ENCODE results near the gene TEX26. TPM values are rescaled to one million over a fixed set of nuclear protein-coding genes. Genes with fewer than 3 reads are reported as not detected.

The TEX26 gene
- total and polyA plus RNA-seq, 3 experiments from 2014 or later = not detected

GRCh38 chr13:31005066-31005465 is 72.6 kb downstream of the TEX26 start:
- DNase-seq = no peak
- CTCF ChIA-PET = no interaction called here
- Mint-ChIP-seq H3K27ac (no peak overlapping the region), H3K4me1 (no peaks in the 10 kb centered on the region), H3K9me3 (no peaks in the 10 kb centered on the region), H3K4me3 (no peak overlapping the region), H3K27me3 (peaks cover 13 to 41% of the 10 kb centered on the region in 2 donors), H3K36me3 (no peaks in the 10 kb centered on the region)
- POLR2A ChIA-PET = no interaction called here
- Histone ChIP-seq H3K4me1 (ENCODE audit: insufficient read depth, low read length) (no peaks in the 10 kb centered on the region), H3K27ac (ENCODE audit: low read depth, low read length) (no peak overlapping the region), H3K27me3 (ENCODE audit: insufficient read depth, low read length, poor library complexity, severe bottlenecking) (no peaks in the 10 kb centered on the region), H3K4me3 (ENCODE audit: low read length) (no peak overlapping the region), H3K9me3 (ENCODE audit: low read length) (no peaks in the 10 kb centered on the region), H3K36me3 (ENCODE audit: insufficient read depth, low read length) (no peaks in the 10 kb centered on the region)

GRCh38 chr13:31007417-31007816 is 75.0 kb downstream of the TEX26 start:
- H3K27ac ChIP-seq (ENCODE audit: low read depth, low read length) = no peak overlapping the region
- no peaks in the 10 kb centered on the region for H3K4me1 Mint-ChIP-seq
- no peaks in the 10 kb centered on the region for H3K36me3 Mint-ChIP-seq
- DNase-seq = no peak
- H3K27me3 Mint-ChIP-seq = peaks cover 11 to 41% of the 10 kb centered on the region in 2 donors
- H3K4me1 ChIP-seq (ENCODE audit: insufficient read depth, low read length) = no peaks in the 10 kb centered on the region
- ChIA-PET CTCF (no interaction called here), POLR2A (no interaction called here)
- H3K27me3 ChIP-seq (ENCODE audit: insufficient read depth, low read length, poor library complexity, severe bottlenecking) = no peaks in the 10 kb centered on the region
- H3K9me3 ChIP-seq (ENCODE audit: low read length) = no peaks in the 10 kb centered on the region
- H3K27ac Mint-ChIP-seq = no peak overlapping the region
- H3K9me3 Mint-ChIP-seq = no peaks in the 10 kb centered on the region
- no peak overlapping the region for H3K4me3 ChIP-seq (ENCODE audit: low read length)
- H3K36me3 ChIP-seq (ENCODE audit: insufficient read depth, low read length) = no peaks in the 10 kb centered on the region
- H3K4me3 Mint-ChIP-seq = no peak overlapping the region

GRCh38 chr13:31008400-31009115 is 76.1 kb downstream of the TEX26 start:
- no peaks in the 10 kb centered on the region for H3K4me1 Mint-ChIP-seq
- peaks cover 9 to 41% of the 10 kb centered on the region in 2 donors for H3K27me3 Mint-ChIP-seq
- H3K4me3 Mint-ChIP-seq = no peak overlapping the region
- DNase-seq = no peak
- H3K4me1 ChIP-seq (ENCODE audit: insufficient read depth, low read length) = no peaks in the 10 kb centered on the region
- H3K4me3 ChIP-seq (ENCODE audit: low read length) = no peak overlapping the region
- H3K9me3 ChIP-seq (ENCODE audit: low read length) = no peaks in the 10 kb centered on the region
- H3K27ac Mint-ChIP-seq = no peak overlapping the region
- H3K9me3 Mint-ChIP-seq = no peaks in the 10 kb centered on the region
- ChIA-PET POLR2A (no interaction called here), CTCF (no interaction called here)
- no peaks in the 10 kb centered on the region for H3K36me3 ChIP-seq (ENCODE audit: insufficient read depth, low read length)
- H3K27me3 ChIP-seq (ENCODE audit: insufficient read depth, low read length, poor library complexity, severe bottlenecking) = no peaks in the 10 kb centered on the region
- H3K27ac ChIP-seq (ENCODE audit: low read depth, low read length) = no peak overlapping the region
- H3K36me3 Mint-ChIP-seq = no peaks in the 10 kb centered on the region

- H3K27ac Mint-ChIP-seq = no peak overlapping the region
- H3K4me3 Mint-ChIP-seq = no peak overlapping the region
- CTCF ChIA-PET = no interaction called here
- no peak overlapping the region for H3K4me3 ChIP-seq (ENCODE audit: low read length)
- H3K4me1 Mint-ChIP-seq = no peaks in the 10 kb centered on the region
- no peak for DNase-seq
- no peaks in the 10 kb centered on the region for H3K4me1 ChIP-seq (ENCODE audit: insufficient read depth, low read length)
- H3K27me3 ChIP-seq (ENCODE audit: insufficient read depth, low read length, poor library complexity, severe bottlenecking) = peaks cover under 1% of the 10 kb centered on the region
- POLR2A ChIA-PET = no interaction called here
- no peaks in the 10 kb centered on the region for H3K9me3 ChIP-seq (ENCODE audit: low read length)
- no peaks in the 10 kb centered on the region for H3K36me3 Mint-ChIP-seq
- H3K36me3 ChIP-seq (ENCODE audit: insufficient read depth, low read length) = no peaks in the 10 kb centered on the region
- no peaks in the 10 kb centered on the region for H3K9me3 Mint-ChIP-seq
- H3K27me3 Mint-ChIP-seq = peaks cover 13 to 45% of the 10 kb centered on the region in 2 donors
- H3K27ac ChIP-seq (ENCODE audit: low read depth, low read length) = no peak overlapping the region
Observed at GRCh38 chr13:31009166-31009565, 76.7 kb downstream of the TEX26 start.

- no peaks in the 10 kb centered on the region for H3K4me1 ChIP-seq (ENCODE audit: insufficient read depth, low read length)
- no peak overlapping the region for H3K27ac ChIP-seq (ENCODE audit: low read depth, low read length)
- no peak for DNase-seq
- CTCF ChIA-PET = no interaction called here
- Mint-ChIP-seq H3K27me3 (peaks cover 18 to 50% of the 10 kb centered on the region in 2 donors), H3K9me3 (no peaks in the 10 kb centered on the region), H3K4me1 (no peaks in the 10 kb centered on the region), H3K27ac (no peak overlapping the region), H3K36me3 (no peaks in the 10 kb centered on the region), H3K4me3 (no peak overlapping the region)
- no peaks in the 10 kb centered on the region for H3K9me3 ChIP-seq (ENCODE audit: low read length)
- POLR2A ChIA-PET = no interaction called here
- H3K27me3 ChIP-seq (ENCODE audit: insufficient read depth, low read length, poor library complexity, severe bottlenecking) = peaks cover 6% of the 10 kb centered on the region
- no peaks in the 10 kb centered on the region for H3K36me3 ChIP-seq (ENCODE audit: insufficient read depth, low read length)
- H3K4me3 ChIP-seq (ENCODE audit: low read length) = no peak overlapping the region
Observed at GRCh38 chr13:31010296-31010695, 77.8 kb downstream of the TEX26 start.

- Histone ChIP-seq H3K4me3 (ENCODE audit: low read length) (no peak overlapping the region), H3K9me3 (ENCODE audit: low read length) (no peaks in the 10 kb centered on the region), H3K36me3 (ENCODE audit: insufficient read depth, low read length) (no peaks in the 10 kb centered on the region), H3K27ac (ENCODE audit: low read depth, low read length) (no peak overlapping the region), H3K4me1 (ENCODE audit: insufficient read depth, low read length) (no peaks in the 10 kb centered on the region), H3K27me3 (ENCODE audit: insufficient read depth, low read length, poor library complexity, severe bottlenecking) (peaks cover 6% of the 10 kb centered on the region)
- ChIA-PET CTCF (interaction anchor here (1.4 kb wide), 1 partner anchor 33 kb away, joined by 3 read pairs; no protein-coding TSS in a partner anchor), POLR2A (no interaction called here)
- Mint-ChIP-seq H3K36me3 (no peaks in the 10 kb centered on the region), H3K27ac (no peak overlapping the region), H3K4me3 (no peak overlapping the region), H3K4me1 (no peaks in the 10 kb centered on the region), H3K9me3 (no peaks in the 10 kb centered on the region), H3K27me3 (peaks cover 21 to 45% of the 10 kb centered on the region in 2 donors)
- no peak for DNase-seq
Observed at GRCh38 chr13:31011193-31011860, 78.9 kb downstream of the TEX26 start.

- no peak for DNase-seq
- no peak overlapping the region for H3K27ac ChIP-seq (ENCODE audit: low read depth, low read length)
- peaks cover 23 to 47% of the 10 kb centered on the region in 2 donors for H3K27me3 Mint-ChIP-seq
- no peaks in the 10 kb centered on the region for H3K9me3 ChIP-seq (ENCODE audit: low read length)
- no peak overlapping the region for H3K27ac Mint-ChIP-seq
- no peaks in the 10 kb centered on the region for H3K36me3 ChIP-seq (ENCODE audit: insufficient read depth, low read length)
- H3K4me3 ChIP-seq (ENCODE audit: low read length) = no peak overlapping the region
- ChIA-PET CTCF (interaction anchor here (1.4 kb wide), 1 partner anchor 33 kb away, joined by 3 read pairs; no protein-coding TSS in a partner anchor), POLR2A (no interaction called here)
- no peak overlapping the region for H3K4me3 Mint-ChIP-seq
- H3K9me3 Mint-ChIP-seq = no peaks in the 10 kb centered on the region
- no peaks in the 10 kb centered on the region for H3K4me1 ChIP-seq (ENCODE audit: insufficient read depth, low read length)
- H3K4me1 Mint-ChIP-seq = no peaks in the 10 kb centered on the region
- H3K27me3 ChIP-seq (ENCODE audit: insufficient read depth, low read length, poor library complexity, severe bottlenecking) = peaks cover 6% of the 10 kb centered on the region
- H3K36me3 Mint-ChIP-seq = no peaks in the 10 kb centered on the region
Observed at GRCh38 chr13:31011901-31012654, 79.6 kb downstream of the TEX26 start.

GRCh38 chr13:31012655-31013024 is 80.2 kb downstream of the TEX26 start:
- no peak overlapping the region for H3K4me3 ChIP-seq (ENCODE audit: low read length)
- H3K4me3 Mint-ChIP-seq = no peak overlapping the region

More at GRCh38 chr13:31012655-31013024, 80.2 kb downstream of the TEX26 start:
- Mint-ChIP-seq H3K36me3 (no peaks in the 10 kb centered on the region), H3K27me3 (peaks cover 25 to 49% of the 10 kb centered on the region in 2 donors), H3K4me1 (no peaks in the 10 kb centered on the region), H3K27ac (no peak overlapping the region), H3K9me3 (no peaks in the 10 kb centered on the region)
- no peak for DNase-seq
- POLR2A ChIA-PET = no interaction called here
- H3K9me3 ChIP-seq (ENCODE audit: low read length) = no peaks in the 10 kb centered on the region
- CTCF ChIA-PET = no interaction called here
- peaks cover 6% of the 10 kb centered on the region for H3K27me3 ChIP-seq (ENCODE audit: insufficient read depth, low read length, poor library complexity, severe bottlenecking)
- no peaks in the 10 kb centered on the region for H3K4me1 ChIP-seq (ENCODE audit: insufficient read depth, low read length)
- no peaks in the 10 kb centered on the region for H3K36me3 ChIP-seq (ENCODE audit: insufficient read depth, low read length)
- H3K27ac ChIP-seq (ENCODE audit: low read depth, low read length) = no peak overlapping the region
